Peyer's patch (tissue), 4 donors: ENCODE measurements around the gene SLC27A5. TPM values are rescaled to one million over a fixed set of nuclear protein-coding genes. Genes with fewer than 3 reads are reported as not detected.
A peak's percentile ranks its signal among the peaks of the same experiment; 100 is the strongest.
"Not testable (repeated sequence)": the region's sequence is repeated elsewhere in the genome, so short reads cannot be mapped to it uniquely, and the experiment has no call there.

Source experiments
- DNase-seq, 3 donors: peaks; one replicate each; pipeline ENCODE4 v3.0.0-alpha.2; 2017 to 2019
- H3K27ac ChIP-seq, 4 donors: fragments of 200-600 bp; sonication (generic); one replicate each; pipeline ENCODE4 v1.5.1; 2016 to 2019
- H3K27me3 ChIP-seq, 2 donors: fragments of 200-600 bp; sonication (generic); one replicate each; pipeline ENCODE4 v1.5.1; 2019
- H3K36me3 ChIP-seq, 3 donors: fragments of 200-600 bp; sonication (generic); one replicate each; pipeline ENCODE4 v1.5.1; 2016 to 2019
- H3K4me1 ChIP-seq, 4 donors: fragments of 200-600 bp; sonication (generic); one replicate each; pipeline ENCODE4 v1.5.1; 2016 to 2019
- H3K4me3 ChIP-seq, 4 donors: fragments of 200-600 bp; sonication (generic); 1 replicate in 3 of 4; 2 replicates in 1 of 4; pipeline ENCODE4 v1.5.1; 2016 to 2019; ENCODE audit warnings: mild to moderate bottlenecking in 1 of 4
- H3K9me3 ChIP-seq, 4 donors: fragments of 200-600 bp; sonication (generic); one replicate each; pipeline ENCODE4 v1.5.1; 2016 to 2019; ENCODE audit warnings: mild to moderate bottlenecking in 1 of 4
- POLR2A ChIP-seq, 2 donors: fragments of 450-650 bp; IDR thresholded peaks; one replicate each; pipeline ENCODE4 v1.5.1; 2017; ENCODE audit warnings: antibody characterized with exemption in 2 of 2, mild to moderate bottlenecking in 2 of 2, moderate library complexity in 2 of 2
- total RNA-seq, 4 donors: library from RNA; depleted of rRNA; stranded (reverse); fragments of >200 nt; gene quantifications; one replicate each; pipeline ENCODE4 v1.1.0, GENCODE V29; 2016
- TF ChIP-seq, protein P1 (sequence below), 6 experiments: fragments of 450-650 bp in 4 of 6; fragments of 200-600 bp in 2 of 6; sonication (generic) in 1 of 6; IDR thresholded peaks; one replicate each; pipeline ENCODE4 v1.5.1; 2017 to 2019; ENCODE audit warnings: antibody characterized with exemption in 6 of 6, mild to moderate bottlenecking in 3 of 6, moderate library complexity in 1 of 6

Gene SLC27A5
- total RNA-seq, 4 donors from 2014 or later: 0.88 to 6.3 (median 2.3) TPM

DNA sequence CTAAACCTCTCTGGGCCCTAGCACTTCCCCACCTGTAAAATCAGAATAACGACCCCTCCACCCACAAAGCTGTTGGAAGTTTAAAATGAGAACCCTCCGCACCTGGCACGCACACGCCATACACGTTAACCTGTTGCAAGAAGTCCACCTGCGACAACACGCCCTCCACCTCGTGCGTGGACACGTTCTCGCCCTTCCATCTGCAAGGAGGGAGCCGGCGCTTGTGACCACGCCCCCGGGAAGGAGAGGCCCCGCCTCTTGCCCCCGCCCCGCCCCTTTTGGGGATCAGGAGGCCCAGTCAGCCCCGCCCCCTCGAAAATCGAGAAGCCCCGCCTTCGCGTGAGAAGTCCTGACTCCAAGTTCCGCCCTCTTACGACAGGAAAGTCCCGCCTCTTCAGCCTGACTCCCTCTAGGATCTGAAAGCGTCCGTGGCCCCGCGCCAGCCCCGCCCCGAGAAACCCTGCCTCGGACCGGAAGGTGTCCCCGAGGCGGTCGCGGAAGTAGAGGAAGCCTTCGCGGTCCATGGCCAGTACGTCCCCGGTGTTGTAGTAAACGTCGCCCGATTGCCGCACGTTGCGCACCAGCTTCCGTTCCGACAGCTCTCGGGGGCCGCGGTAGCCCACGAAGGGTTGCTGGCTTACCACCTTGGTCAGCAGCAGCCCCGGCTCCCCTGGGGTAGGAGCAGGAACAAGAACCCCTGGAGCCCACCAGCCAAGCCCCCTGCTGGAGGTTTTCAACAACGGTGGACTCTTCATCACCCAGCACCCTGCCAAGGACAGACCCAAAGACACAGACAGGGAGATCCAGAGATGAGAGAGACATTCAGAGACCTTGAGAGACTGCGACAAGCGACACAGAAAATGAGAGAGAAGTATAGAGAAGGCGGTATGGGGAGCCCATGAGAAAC is 12.5 kb downstream of the SLC27A5 start:
- Histone ChIP-seq H3K27me3 (no peaks in the 10 kb centered on the region), H3K36me3 (no peaks in the 10 kb centered on the region)

DNA sequence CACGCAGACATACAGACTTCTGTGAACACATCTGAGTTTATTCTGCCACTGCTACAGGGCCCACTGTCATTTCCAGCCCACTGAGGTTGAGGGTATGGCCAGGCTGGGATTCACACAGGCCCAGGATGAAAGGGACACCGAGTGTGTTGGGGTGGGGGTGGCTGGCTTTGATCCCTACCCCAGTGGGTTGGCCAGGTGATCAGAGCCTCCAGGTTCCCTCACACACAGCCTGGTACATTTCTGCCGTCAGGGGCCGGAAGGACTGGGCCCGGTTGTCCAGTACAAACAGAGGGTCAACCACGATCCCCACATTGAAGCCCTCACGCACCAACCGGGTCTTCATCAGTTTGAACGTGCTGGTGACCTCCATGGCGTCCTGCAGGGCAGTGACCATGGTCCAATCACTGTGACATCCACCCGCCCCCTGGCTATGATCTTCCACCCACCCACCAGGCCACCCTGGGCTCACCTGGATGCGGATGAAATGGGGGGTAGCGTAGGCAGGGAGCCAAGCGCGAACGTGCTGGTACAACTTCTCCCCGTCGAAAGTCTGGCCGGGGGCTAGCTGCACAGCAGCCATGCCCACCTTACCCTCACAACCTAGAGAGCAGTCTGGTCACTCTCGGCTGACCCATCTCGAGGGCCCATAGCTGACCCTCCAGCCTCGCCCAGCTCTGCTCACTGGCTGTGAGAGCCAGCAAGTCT is 13.3 kb downstream of the SLC27A5 start:
- Histone ChIP-seq H3K27me3 (no peaks in the 10 kb centered on the region), H3K9me3 (peaks cover 0 to 5% (median 0%) of the 10 kb centered on the region in 4 donors), H3K4me3 (peak overlapping the region; percentile 37 to 60 (median 47)), H3K4me1 (peaks cover 0 to 10% (median 6%) of the 10 kb centered on the region in 4 donors), H3K27ac (peak overlapping the region in 3 of 4 donors; percentile 52 to 81 (median 62)), H3K36me3 (no peaks in the 10 kb centered on the region)
- TF ChIP-seq POLR2A (IDR thresholded peaks at IDR 0.05): no peak
- TF ChIP-seq, protein P1, sequence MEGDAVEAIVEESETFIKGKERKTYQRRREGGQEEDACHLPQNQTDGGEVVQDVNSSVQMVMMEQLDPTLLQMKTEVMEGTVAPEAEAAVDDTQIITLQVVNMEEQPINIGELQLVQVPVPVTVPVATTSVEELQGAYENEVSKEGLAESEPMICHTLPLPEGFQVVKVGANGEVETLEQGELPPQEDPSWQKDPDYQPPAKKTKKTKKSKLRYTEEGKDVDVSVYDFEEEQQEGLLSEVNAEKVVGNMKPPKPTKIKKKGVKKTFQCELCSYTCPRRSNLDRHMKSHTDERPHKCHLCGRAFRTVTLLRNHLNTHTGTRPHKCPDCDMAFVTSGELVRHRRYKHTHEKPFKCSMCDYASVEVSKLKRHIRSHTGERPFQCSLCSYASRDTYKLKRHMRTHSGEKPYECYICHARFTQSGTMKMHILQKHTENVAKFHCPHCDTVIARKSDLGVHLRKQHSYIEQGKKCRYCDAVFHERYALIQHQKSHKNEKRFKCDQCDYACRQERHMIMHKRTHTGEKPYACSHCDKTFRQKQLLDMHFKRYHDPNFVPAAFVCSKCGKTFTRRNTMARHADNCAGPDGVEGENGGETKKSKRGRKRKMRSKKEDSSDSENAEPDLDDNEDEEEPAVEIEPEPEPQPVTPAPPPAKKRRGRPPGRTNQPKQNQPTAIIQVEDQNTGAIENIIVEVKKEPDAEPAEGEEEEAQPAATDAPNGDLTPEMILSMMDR (IDR thresholded peaks at IDR 0.05): no peak
- DNase-seq: no peak

More for the DNA sequence above, 12.5 kb downstream of the SLC27A5 start:
- peak; percentile 97 to 99 (median 97) for DNase-seq
- Histone ChIP-seq H3K4me3 (peak overlapping the region; percentile 37 to 60 (median 47)), H3K9me3 (peaks cover 0 to 5% (median 0%) of the 10 kb centered on the region in 4 donors), H3K27ac (peak overlapping the region; percentile 52 to 81 (median 59)), H3K4me1 (peaks cover 0 to 10% (median 6%) of the 10 kb centered on the region in 4 donors)
- TF ChIP-seq POLR2A (IDR thresholded peaks at IDR 0.05): peak; percentile 23 to 45
- TF ChIP-seq, protein P1 (IDR thresholded peaks at IDR 0.05): peak in 4 of 6 experiments; percentile 13 to 42 (median 28)

DNA sequence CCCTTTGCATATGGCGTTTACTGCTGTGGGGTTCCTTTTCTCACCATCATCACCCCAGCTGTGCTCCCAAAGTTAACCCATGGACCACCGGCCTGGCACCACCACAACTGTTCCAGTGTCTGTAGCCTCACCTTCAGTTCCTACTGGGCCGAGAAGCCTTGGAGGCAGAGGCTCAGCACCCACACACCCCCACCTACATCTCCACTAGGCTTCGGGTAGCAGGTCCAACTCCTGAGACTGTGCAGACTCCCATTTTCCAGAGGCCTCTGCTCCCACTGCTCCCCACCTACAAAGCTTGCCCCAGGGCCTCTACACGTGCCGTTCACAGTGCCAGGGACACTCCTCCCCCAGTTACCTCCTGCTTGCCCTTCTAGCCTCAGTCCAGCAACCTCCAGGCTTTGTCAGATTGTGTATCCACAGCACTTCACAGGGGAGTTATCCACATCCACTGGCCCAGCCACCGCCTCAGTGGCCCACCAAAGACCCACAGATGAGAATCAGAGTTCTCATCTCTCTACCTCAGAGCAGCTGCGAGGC is 14.1 kb downstream of the SLC27A5 start:
- Histone ChIP-seq H3K27ac (no peak overlapping the region), H3K4me1 (peaks cover 0 to 10% (median 6%) of the 10 kb centered on the region in 4 donors), H3K27me3 (no peaks in the 10 kb centered on the region), H3K4me3 (no peak overlapping the region), H3K36me3 (no peaks in the 10 kb centered on the region), H3K9me3 (peaks cover 0 to 5% (median 0%) of the 10 kb centered on the region in 4 donors)
- TF ChIP-seq POLR2A (IDR thresholded peaks at IDR 0.05): no peak
- TF ChIP-seq, protein P1 (IDR thresholded peaks at IDR 0.05): no peak
- no peak for DNase-seq

DNA sequence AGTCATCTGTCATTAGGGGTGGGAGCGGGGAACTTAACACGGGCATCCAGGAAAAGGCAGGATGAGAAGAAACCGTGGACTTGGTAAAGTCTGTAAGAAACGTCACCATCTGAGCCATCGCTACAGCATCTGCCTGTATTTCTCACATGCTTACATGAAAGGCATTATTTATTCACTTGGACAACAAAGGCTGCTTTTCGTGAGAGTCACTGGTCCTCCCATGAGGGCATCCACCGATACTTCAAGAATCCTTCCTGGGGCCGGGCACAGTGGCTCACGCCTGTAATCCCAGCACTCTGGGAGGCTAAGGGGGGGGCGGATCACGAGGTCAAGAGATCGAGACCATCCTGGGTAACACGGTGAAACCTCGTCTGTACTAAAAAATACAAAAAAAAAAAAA is 19.5 kb downstream of the SLC27A5 start:
- Histone ChIP-seq H3K4me1 (no peaks in the 10 kb centered on the region), H3K9me3 (no peaks in the 10 kb centered on the region), H3K4me3 (no peak overlapping the region), H3K27ac (no peak overlapping the region), H3K27me3 (no peaks in the 10 kb centered on the region), H3K36me3 (no peaks in the 10 kb centered on the region)
- DNase-seq: no peak
- TF ChIP-seq, protein P1 (IDR thresholded peaks at IDR 0.05): no peak
- TF ChIP-seq POLR2A (IDR thresholded peaks at IDR 0.05): no peak

DNA sequence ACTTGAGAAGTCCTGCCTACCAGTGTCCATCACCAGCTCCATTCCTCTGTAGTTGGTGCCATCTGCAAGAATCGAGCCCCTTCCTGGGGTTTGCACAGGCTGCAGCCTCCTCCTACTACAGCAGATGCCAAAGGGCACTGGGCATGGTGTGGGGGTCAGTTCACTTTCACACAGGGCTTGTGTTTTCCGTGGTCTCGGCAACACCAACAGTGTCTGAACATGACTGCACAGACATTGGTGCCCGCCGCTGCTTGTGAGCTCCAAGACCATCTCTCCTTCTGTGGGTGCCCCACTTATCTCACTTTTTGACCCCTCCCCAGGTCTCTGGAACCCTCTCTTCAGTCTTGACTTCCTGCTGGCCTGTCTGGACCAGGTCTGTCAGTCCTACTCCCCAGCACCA is 20.4 kb downstream of the SLC27A5 start:
- DNase-seq: no peak
- H3K27ac ChIP-seq: no peak overlapping the region
- H3K4me1 ChIP-seq: no peaks in the 10 kb centered on the region
- H3K36me3 ChIP-seq: no peaks in the 10 kb centered on the region
- H3K4me3 ChIP-seq: no peak overlapping the region
- no peak for TF ChIP-seq POLR2A (IDR thresholded peaks at IDR 0.05)
- TF ChIP-seq, protein P1 (IDR thresholded peaks at IDR 0.05): no peak
- no peaks in the 10 kb centered on the region for H3K9me3 ChIP-seq
- H3K27me3 ChIP-seq: no peaks in the 10 kb centered on the region

DNA sequence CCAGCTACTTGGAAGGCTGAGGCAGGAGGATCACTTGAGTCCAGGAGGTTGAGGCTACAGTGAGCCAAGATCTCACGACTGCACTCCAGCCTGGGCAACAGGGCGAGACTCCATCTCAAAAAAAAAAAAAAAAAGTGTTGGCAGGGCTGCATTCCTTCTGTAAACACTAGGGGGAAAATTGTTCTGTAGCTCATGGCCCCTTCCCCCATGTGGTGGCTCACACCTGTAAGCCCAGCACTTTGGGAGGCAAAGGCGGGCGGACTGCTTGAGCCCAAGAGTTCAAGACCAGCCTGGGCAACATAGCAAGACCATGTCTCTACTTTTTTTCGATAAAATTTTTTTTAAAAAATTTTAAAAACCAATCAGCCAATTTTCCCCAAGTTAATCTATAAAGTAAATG is 27.4 kb downstream of the SLC27A5 start:
- H3K4me3 ChIP-seq, H3K9me3 ChIP-seq, H3K27ac ChIP-seq, H3K27me3 ChIP-seq, DNase-seq, H3K4me1 ChIP-seq: not testable (repeated sequence)
- peaks cover 0 to 17% (median 0%) of the 10 kb centered on the region in 3 donors for H3K36me3 ChIP-seq
